HG02852 (cell line): ENCODE results near the gene ZNF385A.

Experiments used
- ATAC-seq: cut with Tn5 transposase; IDR thresholded peaks from one replicate; pipeline ENCODE4 v1.9.1; 2021; ENCODE audit warnings: mild to moderate bottlenecking, moderate library complexity; ENCODE audit not compliant: unreplicated experiment

The ZNF385A gene

DNA sequence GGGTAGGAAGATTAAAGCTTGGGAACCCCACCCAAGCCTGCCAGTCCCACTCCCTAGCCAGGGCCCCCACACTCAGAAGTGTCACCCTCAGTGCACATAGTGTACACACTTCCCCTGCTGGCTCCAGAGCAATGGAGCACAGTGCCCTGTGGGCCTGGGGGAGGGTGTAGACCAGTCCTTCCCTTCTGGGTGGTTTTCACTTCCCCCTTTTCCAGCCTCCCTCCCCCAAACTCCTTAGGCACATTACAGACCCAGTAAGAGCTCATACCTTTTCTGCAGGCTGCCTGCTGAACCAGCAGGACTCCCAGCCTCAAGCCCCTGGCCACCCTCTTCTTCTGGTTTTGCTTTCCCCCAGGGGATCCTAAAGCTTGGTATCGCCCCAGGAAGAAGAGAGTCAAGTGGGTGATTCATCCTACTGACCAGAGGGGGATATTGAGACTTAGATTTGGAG, at the start of gene ZNF385A:
Gene ZNF385A (minus strand): TSS at position 143 of the 451 bp plus-strand sequence. CDS start 219 bp downstream, outside the sequence.
- no peak for ATAC-seq

DNA sequence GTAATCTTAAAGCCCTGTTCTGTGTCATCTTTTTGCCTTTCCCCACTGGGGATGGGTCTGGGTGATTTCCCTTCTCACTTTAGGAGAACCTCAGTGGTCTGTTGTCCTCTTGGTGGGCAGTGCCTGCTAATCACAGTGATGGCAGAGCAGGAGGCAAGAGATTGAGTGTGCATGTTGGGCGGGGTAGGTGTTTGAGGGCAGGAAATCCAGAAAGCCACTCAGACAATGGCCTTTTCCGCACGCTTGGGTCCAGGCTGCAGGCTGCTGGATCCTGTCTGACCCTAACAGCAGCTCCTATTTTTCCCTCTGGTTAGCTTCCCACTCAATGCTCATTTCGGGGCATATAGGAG, 48.3 kb upstream of the ZNF385A start:
- no peak for ATAC-seq

- no peak for ATAC-seq
These were observed 47.6 kb upstream of the ZNF385A start for GRCh38 chr12:54431911-54432814.

DNA sequence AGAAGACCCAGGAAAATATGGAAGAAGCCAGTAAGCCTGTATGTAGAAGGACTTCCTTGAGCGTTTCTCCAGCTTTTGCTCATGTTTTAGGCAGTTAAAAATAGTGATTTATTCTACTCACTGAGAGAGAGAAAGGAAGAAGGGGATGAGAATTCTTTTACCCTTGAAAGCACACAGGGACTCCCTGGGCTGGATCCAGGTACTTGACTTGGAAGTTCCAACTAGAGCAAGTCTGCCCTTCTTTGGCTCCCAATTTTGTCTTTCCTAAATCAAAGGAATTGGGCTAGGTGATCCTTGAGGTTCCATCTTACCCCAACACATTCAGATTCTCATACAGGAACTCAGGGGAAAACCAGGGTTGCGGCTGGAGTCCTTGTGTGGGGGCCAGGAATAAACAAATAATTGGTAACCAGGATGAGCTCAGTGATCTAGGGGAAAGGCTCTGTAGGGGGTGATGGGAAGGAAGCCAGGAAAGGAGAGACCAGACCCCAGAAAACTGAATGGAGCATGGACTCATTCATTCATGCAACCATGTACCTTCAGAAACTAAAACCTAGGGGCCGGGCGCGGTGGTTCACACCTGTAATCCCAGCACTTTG, 46.0 kb upstream of the ZNF385A start:
- no peak for ATAC-seq

DNA sequence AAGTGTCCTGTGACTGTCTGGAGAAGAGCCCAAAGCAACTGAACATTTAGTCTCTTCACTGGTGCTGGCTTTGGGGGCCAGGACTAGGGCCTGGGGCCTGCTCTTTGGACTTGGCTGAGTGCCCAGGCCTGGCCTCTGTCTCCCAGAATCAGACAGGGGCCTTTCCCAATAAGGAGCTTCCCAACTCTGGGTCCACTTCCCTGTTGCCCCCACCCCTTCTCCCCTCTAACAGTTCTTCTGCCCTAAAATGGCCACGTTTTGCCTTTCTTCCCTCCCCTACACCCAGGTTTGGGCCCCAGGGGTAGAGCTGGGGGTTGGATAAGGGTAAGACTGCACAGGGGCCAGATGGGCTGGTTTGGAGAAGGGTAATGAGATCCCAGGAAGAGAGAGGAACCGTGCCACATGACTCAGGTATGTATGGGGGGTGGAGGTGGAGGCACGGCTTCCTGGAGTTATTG, 44.5 kb upstream of the ZNF385A start:
- no peak for ATAC-seq

GRCh38 chr12:54428050-54429013, 43.8 kb upstream of the ZNF385A start:
- ATAC-seq: no peak

GRCh38 chr12:54427106-54427505, 42.6 kb upstream of the ZNF385A start:
- ATAC-seq: no peak

DNA sequence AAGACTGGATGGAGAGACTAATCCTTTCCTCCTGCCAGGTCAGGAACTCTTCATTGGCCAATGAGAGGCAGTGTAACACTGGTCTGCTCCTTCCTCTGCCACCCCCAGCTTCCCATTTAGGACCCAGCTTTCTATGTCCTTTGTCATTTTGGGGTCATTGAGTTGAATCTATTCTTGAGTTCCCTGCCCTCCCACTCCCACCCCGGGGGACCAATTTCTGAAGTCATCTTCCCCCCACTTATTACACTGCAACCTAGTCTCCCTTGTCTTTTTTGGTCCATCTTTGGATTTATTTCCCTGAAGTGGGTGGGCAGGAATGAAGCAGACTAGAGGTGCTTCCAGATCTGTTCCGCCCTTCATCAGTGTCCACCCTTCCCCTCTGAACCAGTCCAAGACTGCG, 42.2 kb upstream of the ZNF385A start:
- ATAC-seq: no peak

DNA sequence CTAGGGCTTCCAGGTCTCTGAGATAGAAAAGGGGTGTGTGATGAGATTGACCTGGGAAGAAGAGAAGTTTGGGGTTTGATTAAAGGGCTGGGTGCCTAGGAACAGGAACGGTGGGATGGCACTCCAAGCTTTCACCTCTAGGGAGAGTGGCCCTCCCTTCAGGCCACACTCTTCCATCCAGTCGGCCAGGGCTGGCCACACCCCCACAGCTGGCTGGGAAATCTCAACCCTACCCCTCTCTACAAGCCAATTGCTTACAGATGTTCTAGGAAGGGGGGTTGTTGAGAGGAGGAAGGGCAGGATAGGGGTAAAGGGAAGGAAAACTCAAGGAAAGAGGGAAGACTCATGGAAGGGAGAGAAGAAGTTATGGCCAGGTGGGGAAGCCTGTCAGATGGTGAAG, 41.2 kb upstream of the ZNF385A start:
- no peak for ATAC-seq

GRCh38 chr12:54424224-54424623, 39.7 kb upstream of the ZNF385A start:
- ATAC-seq: no peak

DNA sequence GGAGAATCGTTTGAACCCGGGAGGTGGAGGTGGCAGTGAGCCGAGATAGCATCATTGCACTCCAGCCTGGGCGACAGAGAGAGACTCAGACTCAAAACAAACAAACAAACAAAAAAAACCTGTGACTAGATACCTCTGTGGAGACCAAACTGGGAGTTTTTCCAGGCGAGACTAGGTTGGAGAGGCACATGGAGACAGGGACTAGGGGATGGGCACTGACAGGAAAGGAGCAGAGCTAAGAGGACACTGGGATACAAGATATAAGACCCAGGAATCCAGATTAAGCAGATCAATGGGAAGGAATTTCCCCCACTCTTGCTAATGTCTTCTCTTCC, 39.2 kb upstream of the ZNF385A start:
- ATAC-seq: no peak

DNA sequence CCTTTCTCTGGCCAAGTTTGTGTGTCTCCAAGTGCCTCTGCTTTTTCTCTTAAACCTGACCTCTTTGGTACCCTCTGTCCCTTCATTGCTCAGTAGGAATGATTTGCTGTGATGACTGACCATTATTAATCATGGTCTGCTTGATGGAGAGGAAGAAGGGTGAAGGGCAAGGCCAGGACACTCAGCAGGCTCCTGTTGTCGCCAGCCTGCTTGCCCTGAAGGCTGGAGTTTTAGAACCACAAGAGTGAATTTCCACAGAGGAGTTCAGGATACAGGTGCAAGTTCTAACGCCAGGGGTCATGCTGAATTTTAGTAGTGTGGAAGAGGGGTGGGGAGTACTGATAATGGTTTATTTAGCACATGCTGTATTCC, 37.3 kb upstream of the ZNF385A start:
- ATAC-seq: no peak

DNA sequence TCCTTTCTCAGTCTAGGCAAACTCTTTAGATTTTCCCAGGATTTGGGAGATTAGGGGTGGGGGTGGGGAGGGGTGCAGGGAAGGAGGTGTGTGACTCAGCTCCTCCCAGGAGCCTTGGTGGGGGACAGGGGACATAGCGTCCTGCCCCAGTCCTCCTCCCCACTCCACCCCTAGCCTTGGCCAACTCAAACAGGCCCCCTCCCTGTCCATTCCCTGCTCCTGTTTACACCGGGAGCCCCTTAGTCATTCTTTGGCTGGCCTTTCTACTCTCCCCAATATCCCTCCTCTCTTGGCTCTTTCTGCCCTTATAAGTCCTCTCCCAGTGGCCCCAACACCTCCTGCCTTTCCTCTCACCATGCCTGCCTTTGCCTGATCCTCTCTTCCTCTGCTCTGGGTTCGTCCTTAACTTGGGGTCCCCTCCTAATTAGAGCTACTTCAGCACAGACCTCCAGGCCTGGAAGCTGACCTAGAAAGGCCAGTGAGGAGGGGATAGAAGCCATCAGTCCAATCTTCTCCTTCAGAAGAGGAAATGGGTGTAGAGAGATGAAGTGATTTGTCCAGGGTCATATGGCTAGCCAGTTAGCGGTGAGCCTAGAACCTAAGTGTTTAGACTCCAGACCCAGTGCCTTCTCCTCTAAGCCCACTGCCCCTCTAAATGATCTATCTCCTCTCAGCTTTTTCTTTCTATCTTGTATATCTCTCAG, 36.8 kb upstream of the ZNF385A start:
- ATAC-seq: no peak

GRCh38 chr12:54420766-54421144, 36.2 kb upstream of the ZNF385A start:
- ATAC-seq: no peak

DNA sequence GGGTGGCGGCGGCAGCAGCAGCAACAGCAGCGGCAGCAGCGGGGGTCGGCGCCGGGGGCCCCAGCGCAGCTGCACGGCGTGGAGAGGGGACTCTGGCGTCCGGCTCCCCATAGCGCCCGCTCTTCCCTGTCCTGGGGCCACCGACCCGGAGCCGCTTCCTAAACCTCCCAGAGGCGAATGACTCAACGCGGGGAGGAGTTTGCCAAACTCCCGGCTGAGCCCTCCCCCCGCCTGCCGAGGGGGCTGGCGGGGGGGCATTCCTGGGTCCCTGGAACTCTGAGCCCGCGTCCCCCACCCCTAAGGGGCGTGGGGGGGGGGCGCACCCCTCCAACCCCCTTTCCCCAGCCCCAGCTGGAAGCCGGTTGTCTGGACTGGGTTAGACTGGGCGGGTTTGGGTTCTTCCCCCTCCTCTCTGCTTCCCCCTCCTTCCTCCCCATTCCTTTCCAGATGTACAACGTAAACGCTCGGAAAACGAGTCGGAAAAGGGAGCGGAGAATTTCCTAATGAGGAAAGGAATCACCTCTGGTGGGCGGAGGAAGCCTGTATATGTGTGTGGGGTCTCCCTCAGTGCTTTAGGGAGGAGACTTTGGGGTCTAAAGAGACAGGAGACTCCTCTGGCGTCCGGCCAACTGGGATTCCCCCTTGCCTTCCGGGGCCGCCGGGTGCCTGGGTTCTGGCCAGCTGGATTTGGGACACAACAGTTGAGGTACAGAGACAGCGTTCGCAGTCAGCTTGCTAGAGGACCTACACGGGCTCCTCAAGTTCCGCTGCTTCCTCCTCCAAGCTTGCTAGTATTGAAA, 34.8 kb upstream of the ZNF385A start, which contains the start of gene ITGA5:
Gene ITGA5 (minus strand): TSS at position 179 of the 800 bp plus-strand sequence. CDS start 68 bp downstream, at position 111.
- no peak for ATAC-seq

- ATAC-seq: no peak
These were observed 34.0 kb upstream of the ZNF385A start for GRCh38 chr12:54418441-54419087.

DNA sequence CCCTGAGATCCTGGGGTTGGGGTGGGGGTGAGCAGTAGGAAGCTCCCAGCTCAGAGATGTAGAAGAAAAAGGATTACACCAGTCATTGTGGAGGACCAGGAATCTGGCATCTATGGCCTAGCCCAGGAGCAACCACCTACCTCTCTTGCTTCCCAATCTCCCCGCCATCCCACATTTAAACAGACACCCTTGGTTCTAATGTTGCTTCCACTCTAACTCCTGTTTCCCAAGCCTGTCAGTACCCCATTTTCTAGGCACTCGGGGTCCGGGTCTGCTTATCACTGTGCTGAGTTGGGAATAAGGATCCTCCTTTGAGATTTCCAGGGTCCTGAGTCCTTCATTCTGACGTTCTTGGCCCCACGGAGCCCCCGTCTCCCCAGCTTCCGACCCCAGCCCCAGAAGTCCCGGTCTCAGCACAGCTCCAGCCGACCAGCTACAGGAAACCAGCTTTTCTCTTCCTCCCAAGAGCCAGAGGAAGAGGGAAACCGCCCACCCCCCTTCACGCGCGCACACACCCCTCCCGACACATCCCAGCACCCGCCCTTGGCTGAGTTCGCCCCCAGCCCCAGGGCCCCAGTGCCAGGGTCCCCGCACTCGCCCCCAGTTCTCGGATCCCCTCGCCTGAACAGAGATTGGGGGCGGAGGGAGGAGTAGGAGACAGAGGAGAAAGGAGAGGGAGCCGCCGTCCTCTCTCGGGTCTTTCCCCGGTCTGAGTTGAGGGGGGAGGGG, 33.3 kb upstream of the ZNF385A start:
- no peak for ATAC-seq
